Ishikawa (cell line): ENCODE data around the gene NRXN3.

Experiments
- CEBPB ChIP-seq: IDR thresholded peaks from 2 replicates; pipeline ENCODE4 v1.6.1; 2012
- CREB1 ChIP-seq: IDR thresholded peaks from 2 replicates; pipeline ENCODE4 v1.6.1; 2012; ENCODE audit warnings: low read depth
- EGR1 ChIP-seq: IDR thresholded peaks from 2 replicates; pipeline ENCODE4 v1.6.1; 2012
- EP300 ChIP-seq: IDR thresholded peaks from 2 replicates; pipeline ENCODE4 v1.6.1; 2012; ENCODE audit warnings: borderline replicate concordance
- FOXM1 ChIP-seq: IDR thresholded peaks from 2 replicates; pipeline ENCODE4 v1.6.1; 2012; ENCODE audit warnings: low read depth, borderline replicate concordance
- NFIC ChIP-seq: IDR thresholded peaks from 2 replicates; pipeline ENCODE4 v1.6.1; 2012
- RAD21 ChIP-seq: IDR thresholded peaks from 2 replicates; pipeline ENCODE4 v1.6.1; 2012; ENCODE audit warnings: low read depth
- TAF1 ChIP-seq: IDR thresholded peaks from 2 replicates; pipeline ENCODE4 v1.6.1; 2012; ENCODE audit warnings: low read depth, mild to moderate bottlenecking
- TCF12 ChIP-seq: IDR thresholded peaks from 2 replicates; pipeline ENCODE4 v1.6.1; 2012; ENCODE audit warnings: low read depth
- TEAD4 ChIP-seq: IDR thresholded peaks from 2 replicates; pipeline ENCODE4 v1.6.1; 2012
- USF1 ChIP-seq: IDR thresholded peaks from 2 replicates; pipeline ENCODE4 v1.6.1; 2012
- YY1 ChIP-seq: IDR thresholded peaks from 2 replicates; pipeline ENCODE4 v1.6.1; 2012; ENCODE audit warnings: low read depth
- ZBTB7A ChIP-seq: IDR thresholded peaks from 2 replicates; pipeline ENCODE4 v1.6.1; 2012; ENCODE audit warnings: low read depth
- TF ChIP-seq, protein P1 (sequence below): IDR thresholded peaks from 2 replicates; pipeline ENCODE4 v1.6.1; 2012; ENCODE audit warnings: low read depth, mild to moderate bottlenecking
- TF ChIP-seq, protein P2 (sequence below): IDR thresholded peaks from 2 replicates; pipeline ENCODE4 v1.6.1; 2012

NRXN3 gene

DNA sequence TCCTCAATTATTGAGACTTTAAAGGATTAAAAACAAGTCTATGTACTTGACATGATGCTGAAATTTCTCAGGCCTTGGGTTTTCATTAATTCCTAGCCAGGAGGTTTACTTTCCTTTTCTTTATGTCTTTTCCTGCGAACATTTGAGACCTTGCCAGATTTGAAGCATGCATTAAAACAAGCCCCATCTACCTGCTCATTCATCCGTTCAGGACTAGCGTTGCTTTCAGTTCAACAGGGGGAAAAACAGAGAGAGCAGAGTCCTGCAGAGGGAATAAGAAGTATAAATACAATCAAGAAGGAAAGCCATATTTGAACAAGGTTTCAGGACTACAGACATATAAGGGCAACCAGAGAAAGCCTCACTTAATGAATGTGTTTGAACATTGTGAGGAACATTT, 1498.8 kb downstream of the NRXN3 start:
- TF ChIP-seq FOXM1 (no peak), EGR1 (no peak), ZBTB7A (no peak), TCF12 (no peak), TEAD4 (no peak), NFIC (no peak), CREB1 (no peak), EP300 (no peak), CEBPB (no peak)
- TF ChIP-seq, protein P1, sequence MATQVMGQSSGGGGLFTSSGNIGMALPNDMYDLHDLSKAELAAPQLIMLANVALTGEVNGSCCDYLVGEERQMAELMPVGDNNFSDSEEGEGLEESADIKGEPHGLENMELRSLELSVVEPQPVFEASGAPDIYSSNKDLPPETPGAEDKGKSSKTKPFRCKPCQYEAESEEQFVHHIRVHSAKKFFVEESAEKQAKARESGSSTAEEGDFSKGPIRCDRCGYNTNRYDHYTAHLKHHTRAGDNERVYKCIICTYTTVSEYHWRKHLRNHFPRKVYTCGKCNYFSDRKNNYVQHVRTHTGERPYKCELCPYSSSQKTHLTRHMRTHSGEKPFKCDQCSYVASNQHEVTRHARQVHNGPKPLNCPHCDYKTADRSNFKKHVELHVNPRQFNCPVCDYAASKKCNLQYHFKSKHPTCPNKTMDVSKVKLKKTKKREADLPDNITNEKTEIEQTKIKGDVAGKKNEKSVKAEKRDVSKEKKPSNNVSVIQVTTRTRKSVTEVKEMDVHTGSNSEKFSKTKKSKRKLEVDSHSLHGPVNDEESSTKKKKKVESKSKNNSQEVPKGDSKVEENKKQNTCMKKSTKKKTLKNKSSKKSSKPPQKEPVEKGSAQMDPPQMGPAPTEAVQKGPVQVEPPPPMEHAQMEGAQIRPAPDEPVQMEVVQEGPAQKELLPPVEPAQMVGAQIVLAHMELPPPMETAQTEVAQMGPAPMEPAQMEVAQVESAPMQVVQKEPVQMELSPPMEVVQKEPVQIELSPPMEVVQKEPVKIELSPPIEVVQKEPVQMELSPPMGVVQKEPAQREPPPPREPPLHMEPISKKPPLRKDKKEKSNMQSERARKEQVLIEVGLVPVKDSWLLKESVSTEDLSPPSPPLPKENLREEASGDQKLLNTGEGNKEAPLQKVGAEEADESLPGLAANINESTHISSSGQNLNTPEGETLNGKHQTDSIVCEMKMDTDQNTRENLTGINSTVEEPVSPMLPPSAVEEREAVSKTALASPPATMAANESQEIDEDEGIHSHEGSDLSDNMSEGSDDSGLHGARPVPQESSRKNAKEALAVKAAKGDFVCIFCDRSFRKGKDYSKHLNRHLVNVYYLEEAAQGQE, result no peak

GRCh38 chr14:79670811-79671210, 1500.6 kb downstream of the NRXN3 start:
- TF ChIP-seq ZBTB7A (no peak), YY1 (no peak)

GRCh38 chr14:79680087-79680486, 1509.9 kb downstream of the NRXN3 start:
- TF ChIP-seq TCF12, result no peak
- TF ChIP-seq, protein P1, result no peak
- TF ChIP-seq RAD21, result no peak

GRCh38 chr14:79686196-79686595, 1516.0 kb downstream of the NRXN3 start:
- TF ChIP-seq EP300 (no peak), CREB1 (no peak), FOXM1 (no peak), USF1 (no peak), CEBPB (no peak), EGR1 (no peak), RAD21 (no peak), TEAD4 (no peak), NFIC (no peak), TAF1 (no peak)
- TF ChIP-seq, protein P2, sequence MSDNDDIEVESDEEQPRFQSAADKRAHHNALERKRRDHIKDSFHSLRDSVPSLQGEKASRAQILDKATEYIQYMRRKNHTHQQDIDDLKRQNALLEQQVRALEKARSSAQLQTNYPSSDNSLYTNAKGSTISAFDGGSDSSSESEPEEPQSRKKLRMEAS, result no peak
- TF ChIP-seq, protein P1, result no peak

GRCh38 chr14:79690960-79691359, 1520.8 kb downstream of the NRXN3 start:
- TF ChIP-seq, protein P2, result no peak
- TF ChIP-seq RAD21 (no peak), ZBTB7A (no peak), TAF1 (no peak)
- TF ChIP-seq, protein P1, result no peak
